HL-60 (cell line): ENCODE measurements around the gene GAK.

Experiments used
- CTCF ChIP-seq: IDR thresholded peaks from one replicate; pipeline ENCODE4 v1.5.1; 2011; ENCODE audit warnings: low read length, control low read depth, inconsistent platforms; ENCODE audit not compliant: insufficient read depth
- GABPA ChIP-seq: IDR thresholded peaks from 2 replicates; pipeline ENCODE4 v1.6.1; 2012; ENCODE audit warnings: low read depth
- REST ChIP-seq: IDR thresholded peaks from 2 replicates; pipeline ENCODE4 v1.6.1; 2012; ENCODE audit warnings: low read depth; ENCODE audit not compliant: insufficient replicate concordance
- SPI1 ChIP-seq: IDR thresholded peaks from 2 replicates; pipeline ENCODE4 v1.6.1; 2012; ENCODE audit warnings: low read depth, mild to moderate bottlenecking, borderline replicate concordance

GRCh38 chr4:913280-913618 lies 18.9 kb downstream of the GAK start:
- no peak for TF ChIP-seq CTCF
- TF ChIP-seq REST: no peak
- TF ChIP-seq SPI1: no peak
- TF ChIP-seq GABPA: no peak
